K562 (cell line): Measurements from ENCODE around the gene IL20. TPM values are rescaled to one million over a fixed set of nuclear protein-coding genes. Genes with fewer than 3 reads are reported as not detected.
A peak's percentile ranks its signal among the peaks of the same experiment; 100 is the strongest.

Experiments
- BCL6 ChIP-seq: fragments of 250-450 bp; sonication (Bioruptor Pico); IDR thresholded peaks from 2 replicates; pipeline ENCODE4 v1.4.0; 2020
- BCLAF1 ChIP-seq, 2 experiments: fragments of 450-650 bp in 1 of 2; IDR thresholded peaks; 2 replicates each; pipeline ENCODE4 v1.6.1; 2011 to 2017; ENCODE audit warnings: low read depth in 2 of 2, antibody characterized with exemption in 1 of 2, borderline replicate concordance in 1 of 2, low read length in 1 of 2, mild to moderate bottlenecking in 1 of 2, mixed read lengths in 1 of 2; ENCODE audit not compliant: control insufficient read depth in 1 of 2
- EHMT2 ChIP-seq: fragments of 450-650 bp; IDR thresholded peaks from 2 replicates; pipeline ENCODE4 v1.6.1; 2018; ENCODE audit warnings: antibody characterized with exemption
- ESRRB ChIP-seq: fragments of 250-450 bp; sonication (Bioruptor Pico); IDR thresholded peaks from 2 replicates; pipeline ENCODE4 v1.5.0; 2020; ENCODE audit warnings: mild to moderate bottlenecking, moderate library complexity, borderline replicate concordance
- GABPA ChIP-seq: fragments of 200-800 bp; sonication (Bioruptor generic); conservative IDR thresholded peaks from 2 replicates; pipeline ENCODE4 v1.6.1; 2016; ENCODE audit warnings: low read depth, missing genetic modification characterization, missing compliant biosample characterization
- MAZ ChIP-seq, 2 experiments: fragments of 450-650 bp in 1 of 2; sonication (generic) in 1 of 2; formaldehyde crosslinking; IDR thresholded peaks in 1 of 2; conservative IDR thresholded peaks in 1 of 2; 2 replicates each; pipeline versions ENCODE4 v1.4.0 to v1.5.0; 2020; ENCODE audit warnings: mild to moderate bottlenecking in 1 of 2, missing genetic modification reagents in 1 of 2
- MCM2 ChIP-seq: fragments of 450-650 bp; IDR thresholded peaks from 2 replicates; pipeline ENCODE4 v1.6.1; 2017; ENCODE audit warnings: low read depth, mild to moderate bottlenecking
- NFE2 ChIP-seq: IDR thresholded peaks from 2 replicates; pipeline ENCODE4 v1.6.1; 2014; ENCODE audit warnings: antibody characterized with exemption, low read depth
- NRF1 ChIP-seq, 2 experiments: fragments of 450-650 bp; IDR thresholded peaks in 1 of 2; conservative IDR thresholded peaks in 1 of 2; 2 replicates each; pipeline ENCODE4 v1.6.1; 2014; ENCODE audit warnings: mild to moderate bottlenecking in 2 of 2
- RBM34 ChIP-seq: fragments of 200-400 bp; formaldehyde crosslinking; IDR thresholded peaks from 2 replicates; pipeline ENCODE4 v1.6.1; 2018; ENCODE audit warnings: low read length, borderline replicate concordance; ENCODE audit not compliant: insufficient read depth
- RBM39 ChIP-seq: fragments of 200-400 bp; formaldehyde crosslinking; optimal IDR thresholded peaks from 2 replicates; pipeline ENCODE3; 2018; ENCODE audit warnings: low read depth, low read length
- SIN3B ChIP-seq: fragments of 450-650 bp; IDR thresholded peaks from 2 replicates; pipeline ENCODE4 v1.6.1; 2017; ENCODE audit warnings: low read depth, mild to moderate bottlenecking, moderate library complexity
- SP1 ChIP-seq: sonication (generic); formaldehyde crosslinking; IDR thresholded peaks from 2 replicates; pipeline ENCODE4 v1.8.1; 2022; ENCODE audit warnings: mild to moderate bottlenecking, missing genetic modification reagents
- TBL1XR1 ChIP-seq, 2 experiments: IDR thresholded peaks; 2 replicates each; pipeline ENCODE4 v1.6.1; 2012; ENCODE audit warnings: improper control_type of control experiment in 2 of 2, low read length in 2 of 2, mild to moderate bottlenecking in 1 of 2
- ZNF512 ChIP-seq: IDR thresholded peaks from 2 replicates; pipeline ENCODE4 v1.6.1; 2016; ENCODE audit warnings: missing genetic modification characterization, missing compliant biosample characterization
- polyA plus RNA-seq, 8 experiments: library from polyadenylated mRNA; depleted of rRNA in 4 of 8; stranded (reverse) in 5 of 8; unstranded in 3 of 8; fragments of >200 nt; fragmentation: Nextera tagmentation in 2 of 8; fragmentation: Illumina TruSeq in 1 of 8; extraction: Ambion mirVana in 2 of 8; extraction: Trizol in 1 of 8; gene quantifications; 2 replicates each; pipeline versions ENCODE4 v1.2.1 to v1.2.3, GENCODE V29; 2011 to 2014; ENCODE audit warnings: inconsistent platforms in 1 of 8, missing spikeins in 1 of 8
- total RNA-seq, 7 experiments: library from RNA; depleted of rRNA in 6 of 7; stranded (reverse); fragments of >200 nt in 6 of 7; fragmentation: Illumina TruSeq in 2 of 7; extraction: Trizol in 2 of 7; gene quantifications; 2 replicates each; pipeline versions ENCODE4 v1.2.1 to v1.2.3, GENCODE V29; 2011 to 2021; ENCODE audit warnings: low replicate concordance in 1 of 7
- TF ChIP-seq, protein P1 (sequence below): fragments of 450-650 bp; formaldehyde crosslinking; conservative IDR thresholded peaks from 2 replicates; pipeline ENCODE4 v1.4.0; 2022; ENCODE audit warnings: mild to moderate bottlenecking, missing genetic modification characterization
- TF ChIP-seq, protein P2 (sequence below), 2 experiments: fragments of 450-650 bp in 1 of 2; sonication (generic) in 1 of 2; formaldehyde crosslinking in 1 of 2; IDR thresholded peaks in 1 of 2; conservative IDR thresholded peaks in 1 of 2; 2 replicates each; pipeline versions ENCODE4 v1.6.1 to v1.8.1; 2016 to 2023; ENCODE audit warnings: mild to moderate bottlenecking in 2 of 2, moderate library complexity in 2 of 2, inconsistent platforms in 1 of 2, missing genetic modification reagents in 1 of 2
- TF ChIP-seq, protein P3 (sequence below): fragments of 450-650 bp; formaldehyde crosslinking; IDR thresholded peaks from 2 replicates; pipeline ENCODE4 v1.4.0; 2022; ENCODE audit warnings: missing genetic modification characterization

IL20 gene
- total and polyA plus RNA-seq, 9 of the 15 experiments (the other 6 are each of a cell fraction or from before 2014, with no cell fraction given), result not detected

DNA sequence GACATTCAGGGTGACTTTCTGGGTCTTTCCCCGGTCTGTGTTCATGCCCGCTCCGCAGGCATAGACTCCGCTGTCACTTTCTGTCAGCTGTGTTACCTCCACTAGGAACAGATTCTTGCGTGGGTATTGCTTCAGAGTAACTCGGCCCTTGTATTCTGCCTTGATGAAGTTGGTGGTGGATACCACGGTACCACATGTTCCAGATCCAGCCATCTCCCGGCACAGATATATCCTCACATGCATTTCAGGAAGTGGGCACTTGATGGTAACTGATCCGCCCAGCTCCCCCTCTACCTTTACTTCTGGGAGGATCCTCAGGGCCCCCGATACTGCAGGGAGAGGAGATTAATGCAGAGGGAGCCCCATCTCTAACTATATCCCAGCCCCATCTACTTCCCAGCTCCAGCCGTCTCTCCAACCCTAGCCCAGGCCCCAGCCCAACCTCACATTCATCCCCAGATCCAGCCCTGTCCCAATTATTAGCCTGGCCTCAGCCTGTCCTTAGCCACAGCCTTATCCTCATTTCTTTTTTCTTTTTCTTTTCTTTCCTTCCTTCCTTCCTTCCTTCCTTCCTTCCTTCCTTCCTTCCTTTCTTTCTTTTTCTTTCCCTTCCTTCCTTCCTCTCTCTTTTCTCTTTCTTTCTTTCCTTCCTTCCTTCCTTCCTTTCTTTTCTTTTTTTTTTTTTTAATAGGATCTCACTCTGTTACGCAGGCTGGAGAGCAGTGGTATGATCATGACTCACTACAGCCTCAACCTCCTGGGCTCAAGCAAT lies 48.5 kb downstream of the IL20 start (continued):
- TF ChIP-seq, protein P1, sequence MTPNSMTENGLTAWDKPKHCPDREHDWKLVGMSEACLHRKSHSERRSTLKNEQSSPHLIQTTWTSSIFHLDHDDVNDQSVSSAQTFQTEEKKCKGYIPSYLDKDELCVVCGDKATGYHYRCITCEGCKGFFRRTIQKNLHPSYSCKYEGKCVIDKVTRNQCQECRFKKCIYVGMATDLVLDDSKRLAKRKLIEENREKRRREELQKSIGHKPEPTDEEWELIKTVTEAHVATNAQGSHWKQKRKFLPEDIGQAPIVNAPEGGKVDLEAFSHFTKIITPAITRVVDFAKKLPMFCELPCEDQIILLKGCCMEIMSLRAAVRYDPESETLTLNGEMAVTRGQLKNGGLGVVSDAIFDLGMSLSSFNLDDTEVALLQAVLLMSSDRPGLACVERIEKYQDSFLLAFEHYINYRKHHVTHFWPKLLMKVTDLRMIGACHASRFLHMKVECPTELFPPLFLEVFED, result 0 out of 2 replicates have a peak, but pooled peaks have one; percentile 63
- TF ChIP-seq MCM2 (no peak), RBM39 (no peak), ZNF512 (tag) (peak; percentile 95), GABPA (no peak), BCLAF1 (IDR thresholded peaks at IDR 0.05; ENCODE audit: borderline replicate concordance in 1 of 2, control insufficient read depth in 1 of 2, low read depth in 2 of 2, low read length in 1 of 2) (no peak), TBL1XR1 (IDR thresholded peaks at IDR 0.05; ENCODE audit: low read length in 2 of 2) (no peak), EHMT2 (no peak), NRF1 (conservative IDR thresholded peaks at IDR 0.05 in 1 of 2, IDR thresholded peaks at IDR 0.05 in 1 of 2) (no peak), ESRRB (CRISPR knock-in tag) (no peak), MAZ (CRISPR knock-in tag; conservative IDR thresholded peaks at IDR 0.05 in 1 of 2, IDR thresholded peaks at IDR 0.05 in 1 of 2) (no peak), RBM34 (no peak), NFE2 (no peak), SIN3B (no peak), SP1 (CRISPR knock-in tag) (no peak), BCL6 (CRISPR knock-in tag) (no peak)
- TF ChIP-seq, protein P2, sequence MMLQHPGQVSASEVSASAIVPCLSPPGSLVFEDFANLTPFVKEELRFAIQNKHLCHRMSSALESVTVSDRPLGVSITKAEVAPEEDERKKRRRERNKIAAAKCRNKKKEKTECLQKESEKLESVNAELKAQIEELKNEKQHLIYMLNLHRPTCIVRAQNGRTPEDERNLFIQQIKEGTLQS (IDR thresholded peaks at IDR 0.05), result no peak
- TF ChIP-seq, protein P2 (CRISPR knock-in tag; conservative IDR thresholded peaks at IDR 0.05), result no peak
- TF ChIP-seq, protein P3, sequence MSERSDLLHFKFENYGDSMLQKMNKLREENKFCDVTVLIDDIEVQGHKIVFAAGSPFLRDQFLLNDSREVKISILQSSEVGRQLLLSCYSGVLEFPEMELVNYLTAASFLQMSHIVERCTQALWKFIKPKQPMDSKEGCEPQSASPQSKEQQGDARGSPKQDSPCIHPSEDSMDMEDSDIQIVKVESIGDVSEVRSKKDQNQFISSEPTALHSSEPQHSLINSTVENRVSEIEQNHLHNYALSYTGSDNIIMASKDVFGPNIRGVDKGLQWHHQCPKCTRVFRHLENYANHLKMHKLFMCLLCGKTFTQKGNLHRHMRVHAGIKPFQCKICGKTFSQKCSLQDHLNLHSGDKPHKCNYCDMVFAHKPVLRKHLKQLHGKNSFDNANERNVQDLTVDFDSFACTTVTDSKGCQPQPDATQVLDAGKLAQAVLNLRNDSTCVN (CRISPR knock-in tag), result 0 out of 2 replicates have a peak, but pooled peaks have one; percentile 31
